H9 (cell line): ENCODE results near the gene PYGL. TPM values are rescaled to one million over a fixed set of nuclear protein-coding genes. Genes with fewer than 3 reads are reported as not detected.

Experiments
- DNase-seq: peaks from one replicate; pipeline ENCODE4 v3.0.0-alpha.2; 2017
- H2AFZ ChIP-seq: one replicate; pipeline ENCODE4 v1.6.1; 2013; ENCODE audit warnings: mild to moderate bottlenecking, low read length, control low read depth, moderate library complexity
- H2AK5ac ChIP-seq: 2 replicates; pipeline ENCODE4 v1.6.1; 2013; ENCODE audit warnings: low read length, control low read depth, mixed read lengths; ENCODE audit not compliant: insufficient read length
- H2BK120ac ChIP-seq: one replicate; pipeline ENCODE4 v1.6.1; 2013; ENCODE audit warnings: low read depth, mild to moderate bottlenecking, low read length, control low read depth, inconsistent platforms; ENCODE audit not compliant: poor library complexity, severe bottlenecking
- H2BK12ac ChIP-seq: 2 replicates; pipeline ENCODE4 v1.6.1; 2013; ENCODE audit warnings: low read length, control low read depth, mixed read lengths, low read depth; ENCODE audit not compliant: insufficient read length
- H2BK15ac ChIP-seq: 2 replicates; pipeline ENCODE4 v1.6.1; 2013; ENCODE audit warnings: low read depth, low read length, control low read depth
- H2BK20ac ChIP-seq: one replicate; pipeline ENCODE4 v1.6.1; 2013; ENCODE audit warnings: low read depth, mild to moderate bottlenecking, low read length, control low read depth, inconsistent platforms; ENCODE audit not compliant: poor library complexity, severe bottlenecking
- H2BK5ac ChIP-seq: 2 replicates; pipeline ENCODE4 v1.6.1; 2013; ENCODE audit warnings: low read length, control low read depth, mixed read lengths; ENCODE audit not compliant: insufficient read length
- H3K14ac ChIP-seq: 2 replicates; pipeline ENCODE4 v1.6.1; 2013; ENCODE audit warnings: low read length, control low read depth; ENCODE audit not compliant: insufficient read depth
- H3K18ac ChIP-seq: 2 replicates; pipeline ENCODE4 v1.6.1; 2013; ENCODE audit warnings: low read depth, mild to moderate bottlenecking, mixed read lengths, low read length, control low read depth; ENCODE audit not compliant: insufficient read length
- H3K23ac ChIP-seq: 2 replicates; pipeline ENCODE4 v1.6.1; 2013; ENCODE audit warnings: low read length, control low read depth, mixed read lengths, low read depth; ENCODE audit not compliant: insufficient read length
- H3K23me2 ChIP-seq: 2 replicates; pipeline ENCODE4 v1.6.1; 2013; ENCODE audit warnings: low read depth, mild to moderate bottlenecking, mixed read lengths, low read length, control low read depth; ENCODE audit not compliant: insufficient read length, poor library complexity, severe bottlenecking
- H3K27ac ChIP-seq: 2 replicates; pipeline ENCODE4 v1.5.1; 2013; ENCODE audit warnings: low read length, control low read depth, mixed read lengths, low read depth; ENCODE audit not compliant: insufficient read length
- H3K27me3 ChIP-seq: 2 replicates; pipeline ENCODE4 v1.6.1; 2013; ENCODE audit warnings: low read length, control low read depth, inconsistent platforms; ENCODE audit not compliant: insufficient read depth
- H3K4ac ChIP-seq: 2 replicates; pipeline ENCODE4 v1.6.1; 2013; ENCODE audit warnings: low read depth, mild to moderate bottlenecking, control low read depth, inconsistent platforms, low read length, moderate library complexity
- H3K4me1 ChIP-seq: 2 replicates; pipeline ENCODE4 v1.6.1; 2013; ENCODE audit warnings: low read length, control low read depth, inconsistent platforms; ENCODE audit not compliant: insufficient read depth
- H3K4me2 ChIP-seq: 2 replicates; pipeline ENCODE4 v1.6.1; 2013; ENCODE audit warnings: low read length, control low read depth, mixed read lengths; ENCODE audit not compliant: insufficient read length, insufficient read depth
- H3K56ac ChIP-seq: 2 replicates; pipeline ENCODE4 v1.6.1; 2013; ENCODE audit warnings: low read depth, mild to moderate bottlenecking, mixed read lengths, low read length, control low read depth; ENCODE audit not compliant: insufficient read length
- H3K79me1 ChIP-seq: 2 replicates; pipeline ENCODE4 v1.6.1; 2013; ENCODE audit warnings: low read depth, mild to moderate bottlenecking, moderate library complexity, low read length, control low read depth, inconsistent platforms; ENCODE audit not compliant: insufficient read depth, poor library complexity, severe bottlenecking
- H3K79me2 ChIP-seq: 2 replicates; pipeline ENCODE4 v1.6.1; 2013; ENCODE audit warnings: low read length, control low read depth, inconsistent platforms; ENCODE audit not compliant: insufficient read depth
- H3K9ac ChIP-seq: 2 replicates; pipeline ENCODE4 v1.6.1; 2013; ENCODE audit warnings: low read length, control low read depth, mixed read lengths; ENCODE audit not compliant: insufficient read length; ENCODE audit errors: extremely low read depth
- H3K9me3 ChIP-seq: one replicate; pipeline ENCODE4 v1.6.1; 2013; ENCODE audit warnings: low read depth, low read length, inconsistent platforms; ENCODE audit not compliant: control insufficient read depth
- H3T11ph ChIP-seq: one replicate; pipeline ENCODE4 v1.6.1; 2013; ENCODE audit warnings: mild to moderate bottlenecking, low read length, control low read depth, inconsistent platforms
- H4K20me1 ChIP-seq: one replicate; pipeline ENCODE4 v1.6.1; 2013; ENCODE audit not compliant: control insufficient read depth, insufficient read length, insufficient read depth
- H4K5ac ChIP-seq: 2 replicates; pipeline ENCODE4 v1.6.1; 2013; ENCODE audit warnings: low read depth, mild to moderate bottlenecking, mixed read lengths, low read length, control low read depth; ENCODE audit not compliant: insufficient read length
- H4K8ac ChIP-seq: replicated peaks from 2 replicates; pipeline ENCODE4 v1.6.1; 2013; ENCODE audit warnings: low read length, control low read depth, mixed read lengths, low read depth; ENCODE audit not compliant: insufficient read length
- H4K91ac ChIP-seq: 2 replicates; pipeline ENCODE4 v1.6.1; 2013; ENCODE audit warnings: low read depth, mild to moderate bottlenecking, moderate library complexity, mixed read lengths, low read length, control low read depth; ENCODE audit not compliant: insufficient read length
- H3K27ac Mint-ChIP-seq, 3 experiments: 2 replicates in 2 of 3; 3 replicates in 1 of 3; pipeline ENCODE4 v1.8.0; 2020 to 2021; ENCODE audit warnings: mixed read lengths in 3 of 3, mild to moderate bottlenecking in 1 of 3, moderate library complexity in 1 of 3
- H3K27me3 Mint-ChIP-seq: 2 replicates; pipeline ENCODE4 v1.8.0; 2021; ENCODE audit warnings: low read depth, mild to moderate bottlenecking, moderate library complexity, mixed read lengths
- H3K36me3 Mint-ChIP-seq, 3 experiments: 2 replicates in 2 of 3; 3 replicates in 1 of 3; pipeline ENCODE4 v1.8.0; 2020 to 2021; ENCODE audit warnings: low read depth in 3 of 3, mixed read lengths in 3 of 3; ENCODE audit not compliant: insufficient read depth in 1 of 3
- H3K4me1 Mint-ChIP-seq, 2 experiments: 2 replicates each; pipeline ENCODE4 v1.8.0; 2020; ENCODE audit warnings: mixed read lengths in 2 of 2
- H3K4me3 Mint-ChIP-seq, 2 experiments: 2 replicates in 1 of 2; 3 replicates in 1 of 2; pipeline ENCODE4 v1.8.0; 2020 to 2021; ENCODE audit warnings: mild to moderate bottlenecking in 2 of 2, mixed read lengths in 2 of 2, moderate library complexity in 1 of 2
- H3K9me3 Mint-ChIP-seq, 2 experiments: 2 replicates in 1 of 2; 3 replicates in 1 of 2; pipeline ENCODE4 v1.8.0; 2020; ENCODE audit warnings: mild to moderate bottlenecking in 2 of 2, mixed read lengths in 2 of 2, moderate library complexity in 1 of 2
- WGBS: extraction: QIAGEN DNeasy Blood & Tissue Kit; methylation state at CpG from one replicate; pipeline ENCODE4 v1.1.7; 2013; ENCODE audit warnings: missing lambda C conversion rate, low lambda C conversion rate, mixed read lengths; ENCODE audit not compliant: insufficient read length; ENCODE audit errors: extremely low coverage; 5-methylcytosine and 5-hydroxymethylcytosine counted together
- total RNA-seq: library from RNA; stranded (reverse); gene quantifications from 2 replicates; pipeline ENCODE4 v1.2.1, GENCODE V29; 2021
- TF ChIP-seq, protein P1 (sequence below): fragments of 200-600 bp; sonication (generic); conservative IDR thresholded peaks from 3 replicates; pipeline ENCODE4 v1.8.0; 2021; ENCODE audit warnings: antibody characterized with exemption, mild to moderate bottlenecking

The PYGL gene
- total RNA-seq, 1 experiment from 2014 or later: 53.8 TPM

DNA sequence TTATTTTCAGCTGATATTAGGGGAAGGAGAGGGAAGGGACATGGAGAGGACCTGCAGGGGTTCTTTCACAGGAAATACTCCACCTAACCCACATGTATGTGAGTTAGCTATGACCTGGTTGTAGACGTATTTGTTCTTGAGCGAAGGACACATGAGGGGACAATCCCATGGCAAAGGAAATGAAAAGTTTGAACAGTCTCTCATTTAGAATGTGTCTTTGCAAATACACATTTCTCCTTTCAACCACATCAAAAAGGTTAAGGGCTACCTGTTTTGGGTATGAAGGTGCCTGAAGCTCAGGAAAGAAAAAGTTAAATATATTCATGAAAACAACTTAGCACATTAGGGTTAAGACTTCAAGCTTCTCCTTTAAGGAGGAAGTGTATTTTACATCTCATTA is 7.4 kb downstream of the PYGL start:
- H4K8ac ChIP-seq: no peak overlapping the region

More for the DNA sequence above, 7.4 kb downstream of the PYGL start:
- DNase-seq: no peak
- Histone ChIP-seq H4K91ac (no peak overlapping the region), H2BK15ac (no peak overlapping the region), H3K79me2 (no peaks in the 10 kb centered on the region), H3K4ac (no peak overlapping the region), H2BK20ac (no peak overlapping the region), H2BK5ac (no peak overlapping the region), H3T11ph (no peak overlapping the region), H2BK12ac (no peak overlapping the region), H3K56ac (no peak overlapping the region), H3K9ac (no peak overlapping the region), H2AK5ac (no peak overlapping the region), H3K23me2 (no peaks in the 10 kb centered on the region), H3K4me2 (no peak overlapping the region), H4K5ac (no peak overlapping the region), H3K14ac (no peak overlapping the region), H2AFZ (no peak overlapping the region), H3K18ac (no peak overlapping the region), H3K79me1 (no peaks in the 10 kb centered on the region), H3K27me3 (no peaks in the 10 kb centered on the region), H2BK120ac (no peak overlapping the region), H3K9me3 (no peaks in the 10 kb centered on the region), H3K27ac (no peak overlapping the region), H3K4me1 (no peaks in the 10 kb centered on the region), H4K20me1 (no peaks in the 10 kb centered on the region), H3K23ac (no peak overlapping the region)
- TF ChIP-seq, protein P1, sequence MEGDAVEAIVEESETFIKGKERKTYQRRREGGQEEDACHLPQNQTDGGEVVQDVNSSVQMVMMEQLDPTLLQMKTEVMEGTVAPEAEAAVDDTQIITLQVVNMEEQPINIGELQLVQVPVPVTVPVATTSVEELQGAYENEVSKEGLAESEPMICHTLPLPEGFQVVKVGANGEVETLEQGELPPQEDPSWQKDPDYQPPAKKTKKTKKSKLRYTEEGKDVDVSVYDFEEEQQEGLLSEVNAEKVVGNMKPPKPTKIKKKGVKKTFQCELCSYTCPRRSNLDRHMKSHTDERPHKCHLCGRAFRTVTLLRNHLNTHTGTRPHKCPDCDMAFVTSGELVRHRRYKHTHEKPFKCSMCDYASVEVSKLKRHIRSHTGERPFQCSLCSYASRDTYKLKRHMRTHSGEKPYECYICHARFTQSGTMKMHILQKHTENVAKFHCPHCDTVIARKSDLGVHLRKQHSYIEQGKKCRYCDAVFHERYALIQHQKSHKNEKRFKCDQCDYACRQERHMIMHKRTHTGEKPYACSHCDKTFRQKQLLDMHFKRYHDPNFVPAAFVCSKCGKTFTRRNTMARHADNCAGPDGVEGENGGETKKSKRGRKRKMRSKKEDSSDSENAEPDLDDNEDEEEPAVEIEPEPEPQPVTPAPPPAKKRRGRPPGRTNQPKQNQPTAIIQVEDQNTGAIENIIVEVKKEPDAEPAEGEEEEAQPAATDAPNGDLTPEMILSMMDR: no peak
- H3K36me3 Mint-ChIP-seq: peaks cover 4 to 22% (median 4%) of the 10 kb centered on the region in 3 experiments; a peak in 6 of 7 replicates
- no peaks in the 10 kb centered on the region for H3K4me1 Mint-ChIP-seq
- H3K27me3 Mint-ChIP-seq: no peaks in the 10 kb centered on the region
- no CpG with 5 or more reads among the region's 2 CpGs for WGBS
- H3K4me3 Mint-ChIP-seq: no peak overlapping the region
- no peaks in the 10 kb centered on the region for H3K9me3 Mint-ChIP-seq
- H3K27ac Mint-ChIP-seq: no peak overlapping the region
